Measurements from ENCODE around the gene NFE2L3. TPM values are rescaled to one million over a fixed set of nuclear protein-coding genes. Genes with fewer than 3 reads are reported as not detected.

The NFE2L3 gene
- total and polyA plus RNA-seq, 9 of the 15 experiments (the other 6 are each of a cell fraction or from before 2014, with no cell fraction given) = 2.9 to 16.9 (median 12.4) TPM

DNA sequence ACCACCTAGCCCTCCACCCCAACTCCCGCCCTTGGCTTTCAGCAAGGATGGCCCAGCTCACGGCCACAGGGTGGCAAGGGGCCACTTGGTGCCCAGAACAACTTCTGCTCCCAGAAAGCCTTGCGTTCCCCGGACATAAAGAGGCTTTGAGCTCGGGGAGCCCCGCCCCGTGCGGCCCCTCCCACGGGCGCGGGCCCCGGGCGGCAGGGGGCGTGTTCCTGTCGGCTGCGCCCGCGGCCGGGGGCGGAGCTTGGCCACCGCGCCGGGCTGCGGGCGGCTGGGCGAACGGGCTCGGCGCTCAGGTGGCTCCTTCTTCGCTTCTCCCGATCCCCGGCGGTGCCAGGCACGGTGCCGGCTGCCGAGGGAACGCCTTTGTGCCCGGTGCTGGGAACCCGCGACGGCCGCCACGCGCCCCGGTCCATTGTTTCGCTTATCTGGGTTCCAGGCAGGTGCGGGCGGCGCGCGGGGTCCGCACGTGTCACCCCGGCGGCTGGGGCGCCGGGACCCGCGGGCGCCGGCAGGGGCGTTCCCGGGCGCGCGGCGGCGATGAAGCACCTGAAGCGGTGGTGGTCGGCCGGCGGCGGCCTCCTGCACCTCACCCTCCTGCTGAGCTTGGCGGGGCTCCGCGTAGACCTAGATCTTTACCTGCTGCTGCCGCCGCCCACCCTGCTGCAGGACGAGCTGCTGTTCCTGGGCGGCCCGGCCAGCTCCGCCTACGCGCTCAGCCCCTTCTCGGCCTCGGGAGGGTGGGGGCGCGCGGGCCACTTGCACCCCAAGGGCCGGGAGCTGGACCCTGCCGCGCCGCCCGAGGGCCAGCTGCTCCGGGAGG, at the start of gene NFE2L3 (continued):
- TF ChIP-seq, protein P1, sequence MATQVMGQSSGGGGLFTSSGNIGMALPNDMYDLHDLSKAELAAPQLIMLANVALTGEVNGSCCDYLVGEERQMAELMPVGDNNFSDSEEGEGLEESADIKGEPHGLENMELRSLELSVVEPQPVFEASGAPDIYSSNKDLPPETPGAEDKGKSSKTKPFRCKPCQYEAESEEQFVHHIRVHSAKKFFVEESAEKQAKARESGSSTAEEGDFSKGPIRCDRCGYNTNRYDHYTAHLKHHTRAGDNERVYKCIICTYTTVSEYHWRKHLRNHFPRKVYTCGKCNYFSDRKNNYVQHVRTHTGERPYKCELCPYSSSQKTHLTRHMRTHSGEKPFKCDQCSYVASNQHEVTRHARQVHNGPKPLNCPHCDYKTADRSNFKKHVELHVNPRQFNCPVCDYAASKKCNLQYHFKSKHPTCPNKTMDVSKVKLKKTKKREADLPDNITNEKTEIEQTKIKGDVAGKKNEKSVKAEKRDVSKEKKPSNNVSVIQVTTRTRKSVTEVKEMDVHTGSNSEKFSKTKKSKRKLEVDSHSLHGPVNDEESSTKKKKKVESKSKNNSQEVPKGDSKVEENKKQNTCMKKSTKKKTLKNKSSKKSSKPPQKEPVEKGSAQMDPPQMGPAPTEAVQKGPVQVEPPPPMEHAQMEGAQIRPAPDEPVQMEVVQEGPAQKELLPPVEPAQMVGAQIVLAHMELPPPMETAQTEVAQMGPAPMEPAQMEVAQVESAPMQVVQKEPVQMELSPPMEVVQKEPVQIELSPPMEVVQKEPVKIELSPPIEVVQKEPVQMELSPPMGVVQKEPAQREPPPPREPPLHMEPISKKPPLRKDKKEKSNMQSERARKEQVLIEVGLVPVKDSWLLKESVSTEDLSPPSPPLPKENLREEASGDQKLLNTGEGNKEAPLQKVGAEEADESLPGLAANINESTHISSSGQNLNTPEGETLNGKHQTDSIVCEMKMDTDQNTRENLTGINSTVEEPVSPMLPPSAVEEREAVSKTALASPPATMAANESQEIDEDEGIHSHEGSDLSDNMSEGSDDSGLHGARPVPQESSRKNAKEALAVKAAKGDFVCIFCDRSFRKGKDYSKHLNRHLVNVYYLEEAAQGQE (IDR thresholded peaks at IDR 0.05; ENCODE audit: borderline replicate concordance) = no peak
- TF ChIP-seq, protein P1 (CRISPR knock-in tag; IDR thresholded peaks at IDR 0.05; ENCODE audit: low read depth) = no peak
- TF ChIP-seq, protein P2, sequence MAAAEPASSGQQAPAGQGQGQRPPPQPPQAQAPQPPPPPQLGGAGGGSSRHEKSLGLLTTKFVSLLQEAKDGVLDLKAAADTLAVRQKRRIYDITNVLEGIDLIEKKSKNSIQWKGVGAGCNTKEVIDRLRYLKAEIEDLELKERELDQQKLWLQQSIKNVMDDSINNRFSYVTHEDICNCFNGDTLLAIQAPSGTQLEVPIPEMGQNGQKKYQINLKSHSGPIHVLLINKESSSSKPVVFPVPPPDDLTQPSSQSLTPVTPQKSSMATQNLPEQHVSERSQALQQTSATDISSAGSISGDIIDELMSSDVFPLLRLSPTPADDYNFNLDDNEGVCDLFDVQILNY (CRISPR knock-in tag; IDR thresholded peaks at IDR 0.05) = no peak
- TF ChIP-seq XRCC3 (IDR thresholded peaks at IDR 0.05) = no peak
- TF ChIP-seq ZSCAN32 (CRISPR knock-in tag; IDR thresholded peaks at IDR 0.05) = no peak
- TF ChIP-seq, protein P3, sequence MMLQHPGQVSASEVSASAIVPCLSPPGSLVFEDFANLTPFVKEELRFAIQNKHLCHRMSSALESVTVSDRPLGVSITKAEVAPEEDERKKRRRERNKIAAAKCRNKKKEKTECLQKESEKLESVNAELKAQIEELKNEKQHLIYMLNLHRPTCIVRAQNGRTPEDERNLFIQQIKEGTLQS (IDR thresholded peaks at IDR 0.05) = no peak
- TF ChIP-seq, protein P3 (CRISPR knock-in tag; conservative IDR thresholded peaks at IDR 0.05) = no peak
- TF ChIP-seq POLR3G (IDR thresholded peaks at IDR 0.05; ENCODE audit: extremely low read depth, insufficient read length, insufficient replicate concordance) = no peak
- no peak for TF ChIP-seq CC2D1A (IDR thresholded peaks at IDR 0.05)
- TF ChIP-seq LCOR (CRISPR knock-in tag; IDR thresholded peaks at IDR 0.05) = no peak
- TF ChIP-seq, protein P4, sequence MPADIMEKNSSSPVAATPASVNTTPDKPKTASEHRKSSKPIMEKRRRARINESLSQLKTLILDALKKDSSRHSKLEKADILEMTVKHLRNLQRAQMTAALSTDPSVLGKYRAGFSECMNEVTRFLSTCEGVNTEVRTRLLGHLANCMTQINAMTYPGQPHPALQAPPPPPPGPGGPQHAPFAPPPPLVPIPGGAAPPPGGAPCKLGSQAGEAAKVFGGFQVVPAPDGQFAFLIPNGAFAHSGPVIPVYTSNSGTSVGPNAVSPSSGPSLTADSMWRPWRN (IDR thresholded peaks at IDR 0.05; ENCODE audit: low read depth) = no peak
- no peak for TF ChIP-seq MXI1 (IDR thresholded peaks at IDR 0.05; ENCODE audit: low read depth, low read length)
